ENCODE results near the gene SEMA6B. TPM values are rescaled to one million over a fixed set of nuclear protein-coding genes. Genes with fewer than 3 reads are reported as not detected.
A peak's percentile ranks its signal among the peaks of the same experiment; 100 is the strongest.

The SEMA6B gene
- total and polyA plus RNA-seq, 2 donors (not counting 3 experiments of a cell fraction or from before 2014, with no cell fraction given) = 97.8 to 176 TPM

- no peaks in the 10 kb centered on the region for H3K9me1 ChIP-seq (replicated peaks; ENCODE audit: control insufficient read depth, extremely low read depth, insufficient read depth, low read length)
- no peaks in the 10 kb centered on the region for H3K79me2 ChIP-seq (ENCODE audit: control insufficient read depth, insufficient read depth, low read length)
- FAIRE-seq (peak; percentile 63), DNase-seq (ENCODE audit: low read depth, low spot score) (peak; percentile 24)
- H3K4me2 ChIP-seq (ENCODE audit: insufficient read depth, low read length) = peak overlapping the region; percentile 67
- H4K20me1 ChIP-seq (replicated peaks; ENCODE audit: control insufficient read depth, extremely low read depth, insufficient read depth, low read length) = no peaks in the 10 kb centered on the region
- dilution Hi-C loops (cut with MboI; ENCODE audit: extremely low pct_ligation_motif_present, low sequenced_read_pairs) (no loop called here), intact Hi-C loops (cut with micrococcal nuclease) (no loop called here)
- H2AFZ ChIP-seq (ENCODE audit: low read depth, low read length) = peak overlapping the region; percentile 74
- TF ChIP-seq FOS (IDR thresholded peaks at IDR 0.05; ENCODE audit: borderline replicate concordance, insufficient read depth, low read length) (no peak), GATA2 (IDR thresholded peaks at IDR 0.05; ENCODE audit: insufficient read depth, insufficient read length, low read depth, low read length) (no peak), CTCF (IDR thresholded peaks at IDR 0.05; ENCODE audit: extremely low read depth in 1 of 2, insufficient read depth in 1 of 2, low read depth in 1 of 2, low read length in 2 of 2) (no peak), POLR2AphosphoS5 (IDR thresholded peaks at IDR 0.05; ENCODE audit: insufficient read depth, low read depth, low read length) (no peak), POLR2A (IDR thresholded peaks at IDR 0.05; ENCODE audit: low read depth, low read length) (no peak), JUN (IDR thresholded peaks at IDR 0.05; ENCODE audit: borderline replicate concordance, insufficient read depth, insufficient read length, low read depth) (no peak), EZH2 (IDR thresholded peaks at IDR 0.05; ENCODE audit: borderline replicate concordance, low read depth, low read length, severe bottlenecking) (no peak), MAX (IDR thresholded peaks at IDR 0.05; ENCODE audit: insufficient read depth, insufficient read length) (no peak), MYC (IDR thresholded peaks at IDR 0.05; ENCODE audit: low read depth, low read length) (no peak)
- POLR2A ChIA-PET = no interaction called here
- no peaks in the 10 kb centered on the region for H3K27me3 ChIP-seq (ENCODE audit: control insufficient read depth in 2 of 2, insufficient read depth in 2 of 2, low read length in 2 of 2)
- H3K4me1 ChIP-seq (ENCODE audit: control insufficient read depth, extremely low read depth, insufficient read depth, low read length) = peaks cover 20% of the 10 kb centered on the region
- peak overlapping the region; percentile 45 for H3K9ac ChIP-seq (replicated peaks; ENCODE audit: extremely low read depth, insufficient read depth, low read length)
- CTCF ChIA-PET = interaction anchor here (0.7 to 1.9 kb wide), 9 partner anchors 8 to 52 kb away, joined by 3 to 9 read pairs (median 3); partner anchors contain the start of gene SEMA6B
- H3K36me3 ChIP-seq (ENCODE audit: control insufficient read depth in 2 of 2, extremely low read depth in 1 of 2, insufficient read depth in 2 of 2, low read length in 2 of 2) = no peaks in the 10 kb centered on the region
- no peaks in the 10 kb centered on the region for H3K9me3 ChIP-seq (replicated peaks; ENCODE audit: control insufficient read depth, insufficient read depth, low read length)
- H3K27ac ChIP-seq (ENCODE audit: insufficient read depth, low read depth, low read length) = no peak overlapping the region
- peak overlapping the region; percentile 31 to 64 (median 55) for H3K4me3 ChIP-seq (replicated peaks in 1 of 3; ENCODE audit: insufficient read depth in 1 of 3, low read depth in 1 of 3, low read length in 3 of 3)
- no TSS peak for BruUV-seq (replicated peaks)
Measured at GRCh38 chr19:4583961-4584669, 24.6 kb upstream of the SEMA6B start.

All from endothelial cell of umbilical vein (primary cell).